DND-41 (cell line): Measurements from ENCODE around the gene DLGAP1.

Experiments used
- EZH2 ChIP-seq: IDR thresholded peaks from 3 replicates; pipeline ENCODE4 v1.6.1; 2012; ENCODE audit warnings: borderline replicate concordance, low read depth, mild to moderate bottlenecking, moderate library complexity, low read length, inconsistent platforms; ENCODE audit not compliant: severe bottlenecking
- TF ChIP-seq, protein P1 (sequence below): IDR thresholded peaks from 2 replicates; pipeline ENCODE4 v1.5.1; 2012; ENCODE audit warnings: borderline replicate concordance, low read length, moderate library complexity, mild to moderate bottlenecking; ENCODE audit not compliant: poor library complexity, severe bottlenecking; ENCODE audit errors: extremely low read depth

DNA sequence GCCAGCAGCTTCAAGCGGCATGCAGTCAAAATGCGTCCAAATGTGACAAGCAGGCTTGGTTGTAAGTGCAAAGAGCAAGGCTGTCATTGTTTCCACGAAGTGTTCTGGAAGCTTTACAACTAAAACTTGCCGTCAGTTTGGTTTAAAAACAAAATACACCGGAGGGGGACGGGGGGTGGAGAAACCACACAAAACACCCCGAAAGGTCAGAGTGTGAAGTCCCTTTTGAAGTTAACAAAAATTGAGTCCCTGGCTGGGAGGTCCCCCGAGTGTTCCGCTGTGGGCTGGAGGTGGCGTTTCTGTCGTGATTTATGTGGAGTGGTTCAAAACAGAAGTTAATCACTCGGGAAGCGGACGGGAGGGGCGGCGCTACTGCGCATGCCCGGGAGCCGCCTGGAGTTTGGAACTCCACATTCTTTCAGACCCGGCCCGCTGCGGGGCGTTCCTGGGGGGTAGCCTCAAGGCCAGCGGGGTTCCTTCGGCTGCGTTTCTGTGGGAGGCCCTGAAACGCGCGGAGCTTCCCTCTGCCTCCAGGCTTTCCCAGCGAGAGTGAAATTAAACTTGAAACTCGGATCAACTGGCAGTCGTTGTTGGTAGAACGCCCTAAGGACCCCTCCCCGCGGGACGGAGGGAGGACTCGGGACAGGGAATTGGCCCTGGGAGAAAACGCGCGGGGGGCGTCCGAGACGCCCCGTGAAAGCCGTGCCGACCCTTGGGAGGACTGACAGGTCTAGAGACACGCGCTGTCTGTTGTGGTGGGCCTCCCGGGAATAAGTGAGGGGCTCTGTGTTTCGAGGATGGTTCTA, 1003.7 kb downstream of the DLGAP1 start:
- TF ChIP-seq, protein P1, sequence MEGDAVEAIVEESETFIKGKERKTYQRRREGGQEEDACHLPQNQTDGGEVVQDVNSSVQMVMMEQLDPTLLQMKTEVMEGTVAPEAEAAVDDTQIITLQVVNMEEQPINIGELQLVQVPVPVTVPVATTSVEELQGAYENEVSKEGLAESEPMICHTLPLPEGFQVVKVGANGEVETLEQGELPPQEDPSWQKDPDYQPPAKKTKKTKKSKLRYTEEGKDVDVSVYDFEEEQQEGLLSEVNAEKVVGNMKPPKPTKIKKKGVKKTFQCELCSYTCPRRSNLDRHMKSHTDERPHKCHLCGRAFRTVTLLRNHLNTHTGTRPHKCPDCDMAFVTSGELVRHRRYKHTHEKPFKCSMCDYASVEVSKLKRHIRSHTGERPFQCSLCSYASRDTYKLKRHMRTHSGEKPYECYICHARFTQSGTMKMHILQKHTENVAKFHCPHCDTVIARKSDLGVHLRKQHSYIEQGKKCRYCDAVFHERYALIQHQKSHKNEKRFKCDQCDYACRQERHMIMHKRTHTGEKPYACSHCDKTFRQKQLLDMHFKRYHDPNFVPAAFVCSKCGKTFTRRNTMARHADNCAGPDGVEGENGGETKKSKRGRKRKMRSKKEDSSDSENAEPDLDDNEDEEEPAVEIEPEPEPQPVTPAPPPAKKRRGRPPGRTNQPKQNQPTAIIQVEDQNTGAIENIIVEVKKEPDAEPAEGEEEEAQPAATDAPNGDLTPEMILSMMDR = no peak
- no peak for TF ChIP-seq EZH2
